ENCODE measurements around the gene MAML2. TPM values are rescaled to one million over a fixed set of nuclear protein-coding genes. Genes with fewer than 3 reads are reported as not detected.

MAML2 gene
- total RNA-seq, 1 experiment from 2014 or later, result 2.7 TPM

DNA sequence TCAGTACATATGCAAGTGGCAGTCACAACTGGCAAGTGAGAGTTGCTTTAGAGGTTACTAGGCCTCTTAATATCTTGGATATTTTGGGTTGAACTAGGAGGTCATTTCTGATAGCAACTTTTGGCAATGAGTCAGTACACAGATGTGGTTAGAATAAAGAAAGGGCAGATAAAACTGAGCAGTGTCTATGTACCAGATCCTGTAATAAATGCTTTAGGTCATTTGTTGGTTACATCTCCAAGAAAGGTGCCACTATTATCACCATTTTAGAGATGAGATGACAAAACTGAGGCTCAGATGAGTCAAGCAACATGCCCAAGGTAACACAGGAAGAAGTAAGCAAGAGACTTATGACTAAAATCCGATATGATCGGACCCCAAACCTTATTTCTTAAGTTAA is 25.0 kb downstream of the MAML2 start:
- no peak overlapping the region for H3K14ac ChIP-seq (ENCODE audit: insufficient read depth, low read length)
- peaks cover 2% of the 10 kb centered on the region; the same call in 1 of the 2 replicates for H3K79me2 ChIP-seq (ENCODE audit: insufficient read depth, low read length)
- no peaks in the 10 kb centered on the region for H3K9me3 Mint-ChIP-seq
- H3K4me2 ChIP-seq (ENCODE audit: insufficient read depth, insufficient read length, low read length), result no peak overlapping the region
- H4K8ac ChIP-seq (replicated peaks; ENCODE audit: insufficient read length, low read depth, low read length), result no peak overlapping the region
- H2BK20ac ChIP-seq (ENCODE audit: low read depth, low read length, poor library complexity, severe bottlenecking), result no peak overlapping the region
- no peak overlapping the region for H3K18ac ChIP-seq (ENCODE audit: insufficient read length, low read depth, low read length)
- no peak overlapping the region for H3K56ac ChIP-seq (ENCODE audit: insufficient read length, low read depth, low read length)
- no CpG with 5 or more reads among the region's 2 CpGs for WGBS (ENCODE audit: extremely low coverage, insufficient read length, low lambda C conversion rate)
- no peak overlapping the region for H3T11ph ChIP-seq (ENCODE audit: low read length)
- H3K27ac ChIP-seq (ENCODE audit: insufficient read length, low read depth, low read length), result peak overlapping the region; percentile 17
- no peaks in the 10 kb centered on the region for H3K27me3 Mint-ChIP-seq (ENCODE audit: low read depth)
- H2BK12ac ChIP-seq (ENCODE audit: insufficient read length, low read depth, low read length), result no peak overlapping the region
- H2BK120ac ChIP-seq (ENCODE audit: low read depth, low read length, poor library complexity, severe bottlenecking), result no peak overlapping the region
- no peaks in the 10 kb centered on the region for H3K27me3 ChIP-seq (ENCODE audit: insufficient read depth, low read length)
- H3K9ac ChIP-seq (ENCODE audit: extremely low read depth, insufficient read length, low read length), result no peak overlapping the region
- TF ChIP-seq, protein P1, sequence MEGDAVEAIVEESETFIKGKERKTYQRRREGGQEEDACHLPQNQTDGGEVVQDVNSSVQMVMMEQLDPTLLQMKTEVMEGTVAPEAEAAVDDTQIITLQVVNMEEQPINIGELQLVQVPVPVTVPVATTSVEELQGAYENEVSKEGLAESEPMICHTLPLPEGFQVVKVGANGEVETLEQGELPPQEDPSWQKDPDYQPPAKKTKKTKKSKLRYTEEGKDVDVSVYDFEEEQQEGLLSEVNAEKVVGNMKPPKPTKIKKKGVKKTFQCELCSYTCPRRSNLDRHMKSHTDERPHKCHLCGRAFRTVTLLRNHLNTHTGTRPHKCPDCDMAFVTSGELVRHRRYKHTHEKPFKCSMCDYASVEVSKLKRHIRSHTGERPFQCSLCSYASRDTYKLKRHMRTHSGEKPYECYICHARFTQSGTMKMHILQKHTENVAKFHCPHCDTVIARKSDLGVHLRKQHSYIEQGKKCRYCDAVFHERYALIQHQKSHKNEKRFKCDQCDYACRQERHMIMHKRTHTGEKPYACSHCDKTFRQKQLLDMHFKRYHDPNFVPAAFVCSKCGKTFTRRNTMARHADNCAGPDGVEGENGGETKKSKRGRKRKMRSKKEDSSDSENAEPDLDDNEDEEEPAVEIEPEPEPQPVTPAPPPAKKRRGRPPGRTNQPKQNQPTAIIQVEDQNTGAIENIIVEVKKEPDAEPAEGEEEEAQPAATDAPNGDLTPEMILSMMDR (conservative IDR thresholded peaks at IDR 0.05), result no peak
- H2BK15ac ChIP-seq (ENCODE audit: low read depth, low read length), result no peak overlapping the region
- H2BK5ac ChIP-seq (ENCODE audit: insufficient read length, low read length), result no peak overlapping the region
- H3K9me3 ChIP-seq (ENCODE audit: control insufficient read depth, low read depth, low read length), result no peaks in the 10 kb centered on the region
- no peaks in the 10 kb centered on the region for H3K79me1 ChIP-seq (ENCODE audit: insufficient read depth, low read depth, low read length, poor library complexity, severe bottlenecking)
- no peaks in the 10 kb centered on the region for H3K23me2 ChIP-seq (ENCODE audit: insufficient read length, low read depth, low read length, poor library complexity, severe bottlenecking)
- H4K5ac ChIP-seq (ENCODE audit: insufficient read length, low read depth, low read length), result no peak overlapping the region
- DNase-seq, result no peak
- no peak overlapping the region for H3K4ac ChIP-seq (ENCODE audit: low read depth, low read length)
- no peaks in the 10 kb centered on the region; a peak in 1 of 7 replicates for H3K36me3 Mint-ChIP-seq (ENCODE audit: insufficient read depth in 1 of 3, low read depth in 3 of 3)
- H4K20me1 ChIP-seq (ENCODE audit: control insufficient read depth, insufficient read depth, insufficient read length), result no peaks in the 10 kb centered on the region
- H3K23ac ChIP-seq (ENCODE audit: insufficient read length, low read depth, low read length), result no peak overlapping the region
- no peak overlapping the region for H4K91ac ChIP-seq (ENCODE audit: insufficient read length, low read depth, low read length)
- peaks cover 31 to 49% of the 10 kb centered on the region in 2 experiments for H3K4me1 Mint-ChIP-seq
- no peak overlapping the region for H3K27ac Mint-ChIP-seq
- no peak overlapping the region for H3K4me3 Mint-ChIP-seq
- H3K4me1 ChIP-seq (ENCODE audit: insufficient read depth, low read length), result peaks cover 9% of the 10 kb centered on the region; the same call in 1 of the 2 replicates
- H2AK5ac ChIP-seq (ENCODE audit: insufficient read length, low read length), result no peak overlapping the region
- H2AFZ ChIP-seq (ENCODE audit: low read length), result no peak overlapping the region
